HG03280 (cell line): ENCODE measurements around the gene CASKIN2.

Source experiments
- ATAC-seq: cut with Tn5 transposase; IDR thresholded peaks from one replicate; pipeline ENCODE4 v1.9.1; 2021; ENCODE audit warnings: mild to moderate bottlenecking, moderate library complexity; ENCODE audit not compliant: unreplicated experiment

The CASKIN2 gene, protein sequence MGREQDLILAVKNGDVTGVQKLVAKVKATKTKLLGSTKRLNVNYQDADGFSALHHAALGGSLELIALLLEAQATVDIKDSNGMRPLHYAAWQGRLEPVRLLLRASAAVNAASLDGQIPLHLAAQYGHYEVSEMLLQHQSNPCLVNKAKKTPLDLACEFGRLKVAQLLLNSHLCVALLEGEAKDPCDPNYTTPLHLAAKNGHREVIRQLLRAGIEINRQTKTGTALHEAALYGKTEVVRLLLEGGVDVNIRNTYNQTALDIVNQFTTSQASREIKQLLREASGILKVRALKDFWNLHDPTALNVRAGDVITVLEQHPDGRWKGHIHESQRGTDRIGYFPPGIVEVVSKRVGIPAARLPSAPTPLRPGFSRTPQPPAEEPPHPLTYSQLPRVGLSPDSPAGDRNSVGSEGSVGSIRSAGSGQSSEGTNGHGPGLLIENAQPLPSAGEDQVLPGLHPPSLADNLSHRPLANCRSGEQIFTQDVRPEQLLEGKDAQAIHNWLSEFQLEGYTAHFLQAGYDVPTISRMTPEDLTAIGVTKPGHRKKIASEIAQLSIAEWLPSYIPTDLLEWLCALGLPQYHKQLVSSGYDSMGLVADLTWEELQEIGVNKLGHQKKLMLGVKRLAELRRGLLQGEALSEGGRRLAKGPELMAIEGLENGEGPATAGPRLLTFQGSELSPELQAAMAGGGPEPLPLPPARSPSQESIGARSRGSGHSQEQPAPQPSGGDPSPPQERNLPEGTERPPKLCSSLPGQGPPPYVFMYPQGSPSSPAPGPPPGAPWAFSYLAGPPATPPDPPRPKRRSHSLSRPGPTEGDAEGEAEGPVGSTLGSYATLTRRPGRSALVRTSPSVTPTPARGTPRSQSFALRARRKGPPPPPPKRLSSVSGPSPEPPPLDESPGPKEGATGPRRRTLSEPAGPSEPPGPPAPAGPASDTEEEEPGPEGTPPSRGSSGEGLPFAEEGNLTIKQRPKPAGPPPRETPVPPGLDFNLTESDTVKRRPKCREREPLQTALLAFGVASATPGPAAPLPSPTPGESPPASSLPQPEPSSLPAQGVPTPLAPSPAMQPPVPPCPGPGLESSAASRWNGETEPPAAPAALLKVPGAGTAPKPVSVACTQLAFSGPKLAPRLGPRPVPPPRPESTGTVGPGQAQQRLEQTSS (N-terminal part only)

GRCh38 chr17:75515496-75516254 is at the start of gene CASKIN2:
Gene CASKIN2, minus strand, starts transcription at chr17:75515537. Its CDS starts 1,733 bp downstream, at chr17:75513804.
- peak; percentile 46 for ATAC-seq

DNA sequence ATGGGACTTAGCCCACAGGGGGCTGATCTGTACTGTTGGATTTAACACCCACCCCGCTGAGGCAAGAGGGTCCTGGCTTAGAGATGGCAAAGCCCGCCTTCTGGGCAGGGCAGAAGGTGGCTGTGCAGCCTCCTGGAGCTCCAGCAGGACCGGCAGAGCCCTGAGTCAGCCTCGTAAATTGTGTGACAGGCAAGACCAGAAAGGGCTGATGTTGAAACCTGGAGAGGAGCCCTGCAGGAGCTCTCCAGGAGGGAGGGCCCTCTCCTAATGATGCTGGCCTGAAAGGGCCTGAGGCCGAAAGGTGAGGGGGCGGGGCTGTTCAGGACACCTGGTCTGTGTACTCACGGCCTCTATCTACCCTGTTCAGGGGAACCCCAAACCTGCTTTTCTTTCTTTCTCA is 49.7 kb upstream of the CASKIN2 start:
- ATAC-seq: no peak

- no peak for ATAC-seq
These were observed 48.9 kb upstream of the CASKIN2 start for GRCh38 chr17:75564195-75564594.

GRCh38 chr17:75563063-75563758 is 47.9 kb upstream of the CASKIN2 start:
- ATAC-seq: no peak

GRCh38 chr17:75561927-75562603 is 46.7 kb upstream of the CASKIN2 start:
- no peak for ATAC-seq

DNA sequence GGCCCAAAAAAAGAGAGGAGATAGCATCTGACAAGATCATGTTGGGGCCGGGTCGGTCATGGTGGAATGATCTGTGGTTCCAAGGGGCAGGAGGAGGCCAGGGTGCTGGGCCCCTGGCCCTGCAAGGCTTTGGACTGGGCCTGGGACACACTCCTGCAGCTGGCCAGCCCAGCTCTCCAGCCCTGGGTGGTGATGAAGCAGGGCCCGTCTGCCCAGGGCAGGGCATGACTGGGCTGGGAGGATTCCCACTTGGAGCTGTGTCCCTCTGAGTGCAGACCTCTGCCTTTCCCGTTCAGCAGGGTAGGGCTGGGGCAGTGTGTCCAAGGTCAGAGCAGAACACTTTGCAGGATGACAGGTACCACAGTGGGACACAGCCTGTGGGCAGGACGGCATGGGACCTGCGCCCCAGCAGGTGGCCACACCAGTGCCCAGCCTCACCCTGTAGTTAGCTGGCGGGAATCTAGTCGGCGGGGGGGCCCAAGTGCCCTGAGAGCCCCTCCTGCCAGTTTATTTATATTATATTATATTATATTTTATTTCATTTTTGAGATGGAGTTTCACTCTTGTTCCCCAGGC is 44.7 kb upstream of the CASKIN2 start:
- ATAC-seq: no peak

- no peak for ATAC-seq
These were observed 43.6 kb upstream of the CASKIN2 start for GRCh38 chr17:75558666-75559530.

DNA sequence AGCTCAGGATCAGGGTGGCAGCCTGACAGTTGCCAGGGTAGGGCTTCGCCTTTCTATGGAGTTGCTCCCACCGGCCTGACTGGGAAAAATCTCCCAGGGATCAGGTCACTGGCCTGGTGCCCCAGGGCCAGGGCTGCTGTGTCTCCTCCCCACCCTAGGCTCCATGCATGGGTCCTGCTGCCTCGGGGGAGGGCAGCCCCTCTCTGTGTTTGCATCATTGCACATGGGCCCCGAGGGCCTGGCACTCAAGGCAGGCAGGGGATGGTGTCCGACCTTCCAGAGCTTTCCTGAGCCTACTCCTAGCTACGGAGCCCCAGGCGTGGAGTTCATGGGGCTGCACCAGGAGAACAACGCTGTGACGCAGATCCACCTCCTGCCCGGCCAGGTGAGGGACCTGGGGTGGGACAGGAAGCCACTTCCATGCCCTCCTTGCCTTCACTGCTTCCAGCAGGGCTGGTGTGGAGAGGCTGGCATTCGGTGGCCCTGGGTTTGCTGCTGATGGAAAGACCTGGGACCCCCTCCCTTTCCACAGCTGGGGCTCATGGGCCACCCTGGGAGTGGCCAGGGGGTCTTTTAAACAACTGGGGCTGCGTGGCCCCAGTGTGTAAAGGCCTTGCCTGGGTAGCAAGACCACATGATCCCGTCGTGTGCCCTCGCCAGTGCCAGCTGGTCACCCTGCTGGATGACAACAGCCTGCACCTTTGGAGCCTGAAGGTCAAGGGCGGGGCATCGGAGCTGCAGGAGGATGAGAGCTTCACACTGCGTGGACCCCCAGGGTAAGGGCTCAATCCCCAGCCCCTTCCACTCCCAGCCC is 42.7 kb upstream of the CASKIN2 start:
- no peak for ATAC-seq

DNA sequence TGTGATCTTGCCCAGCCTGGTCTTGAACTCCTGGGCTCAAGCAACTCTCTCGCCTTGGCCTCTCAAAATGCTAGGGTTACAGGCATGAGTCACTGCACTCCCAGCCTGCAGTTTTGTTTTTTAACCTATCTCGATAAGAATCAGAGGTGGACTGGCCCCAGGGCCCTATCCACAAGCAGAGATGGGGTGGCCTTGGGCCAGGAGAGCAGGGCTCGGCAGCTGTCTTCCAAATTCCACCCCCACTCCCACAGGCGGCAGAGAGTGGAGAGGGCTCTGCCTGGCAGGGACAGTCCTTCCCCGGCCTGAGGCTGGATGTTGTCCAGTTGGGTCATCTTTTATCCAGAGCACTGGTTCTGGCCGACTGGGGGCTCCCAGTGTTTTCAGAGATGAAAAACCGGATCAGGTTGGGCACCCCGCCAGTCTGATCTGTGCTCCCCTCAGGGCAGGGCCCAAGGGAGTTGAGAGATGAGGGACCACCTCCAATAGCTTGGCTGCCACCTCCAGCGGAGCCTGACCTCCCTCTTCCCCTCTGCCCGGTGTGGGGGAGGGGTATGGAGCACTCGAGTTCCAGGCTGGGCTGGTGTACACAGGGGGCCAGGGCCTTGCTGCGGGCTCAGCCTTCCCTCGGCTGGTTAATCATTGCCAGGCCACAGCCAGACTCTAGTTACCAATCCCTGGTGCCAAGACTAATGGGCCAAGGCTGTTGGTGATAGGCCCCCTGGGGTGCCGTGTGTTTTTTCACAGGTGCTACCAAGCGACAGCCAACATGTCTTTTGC is 41.9 kb upstream of the CASKIN2 start:
- no peak for ATAC-seq

DNA sequence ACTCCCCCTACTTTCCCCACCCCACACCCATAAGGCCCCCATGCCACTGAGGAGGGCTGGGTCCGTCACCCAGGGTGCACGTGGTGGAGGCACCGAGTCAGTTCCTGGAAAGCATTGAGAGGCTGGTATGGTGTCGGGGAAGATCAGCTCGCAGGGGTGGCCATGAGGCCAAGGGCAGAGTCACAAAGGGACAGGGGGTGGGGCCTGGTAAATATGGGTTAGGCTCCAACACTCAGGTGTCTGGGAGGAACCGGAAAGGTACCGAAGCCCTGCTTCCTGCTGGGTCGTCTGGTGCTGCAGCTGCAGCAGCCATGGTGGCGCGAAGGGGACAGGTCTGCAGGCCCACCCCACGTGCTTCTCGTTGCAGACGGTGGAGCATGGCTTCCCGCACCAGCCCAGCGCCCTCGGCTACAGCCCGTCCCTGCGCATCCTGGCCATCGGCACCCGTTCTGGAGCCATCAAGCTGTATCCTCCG is 40.4 kb upstream of the CASKIN2 start:
- ATAC-seq: no peak

GRCh38 chr17:75553295-75554110 is 38.2 kb upstream of the CASKIN2 start:
- ATAC-seq: no peak

DNA sequence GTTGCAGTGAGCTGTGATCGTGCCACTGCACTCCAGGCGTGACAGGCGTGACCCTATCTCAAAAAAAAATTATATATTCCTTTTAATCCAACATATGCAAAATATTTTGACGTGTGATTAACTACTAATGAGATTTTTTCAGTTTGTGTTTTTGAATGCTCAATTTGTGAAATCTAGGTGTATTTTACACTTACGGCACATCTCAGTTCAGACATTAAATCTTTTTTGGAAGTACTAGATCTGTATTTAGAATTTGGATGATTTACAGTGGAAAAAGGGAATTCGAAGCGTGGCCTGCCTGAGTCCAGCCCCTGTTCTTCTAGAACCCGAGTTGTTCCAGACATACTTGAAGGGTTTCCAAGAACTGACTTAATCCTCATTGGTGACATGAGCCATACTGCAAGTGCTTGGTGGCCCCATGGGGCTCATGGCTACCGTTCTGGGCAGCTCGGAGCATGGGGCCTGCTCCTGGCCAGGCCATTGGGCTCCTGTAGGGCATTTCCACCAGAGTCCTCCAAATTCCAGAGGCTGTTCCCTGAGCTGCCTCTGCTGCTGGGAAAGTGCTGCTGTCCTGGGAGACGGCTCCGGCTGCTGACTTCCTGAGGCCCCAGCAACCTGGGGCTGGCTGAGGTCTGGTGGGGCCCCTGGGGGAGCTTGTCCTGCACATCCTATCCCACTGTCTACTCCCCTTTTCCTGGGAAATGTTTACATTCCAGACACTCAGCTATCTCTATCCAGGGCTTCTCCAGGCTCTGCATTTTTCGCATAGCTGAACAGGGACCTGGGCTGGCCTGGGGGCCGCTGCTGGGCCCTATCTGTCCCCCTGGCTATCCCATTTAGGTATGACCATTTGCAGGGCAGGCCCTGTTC is 37.3 kb upstream of the CASKIN2 start:
- ATAC-seq: no peak

DNA sequence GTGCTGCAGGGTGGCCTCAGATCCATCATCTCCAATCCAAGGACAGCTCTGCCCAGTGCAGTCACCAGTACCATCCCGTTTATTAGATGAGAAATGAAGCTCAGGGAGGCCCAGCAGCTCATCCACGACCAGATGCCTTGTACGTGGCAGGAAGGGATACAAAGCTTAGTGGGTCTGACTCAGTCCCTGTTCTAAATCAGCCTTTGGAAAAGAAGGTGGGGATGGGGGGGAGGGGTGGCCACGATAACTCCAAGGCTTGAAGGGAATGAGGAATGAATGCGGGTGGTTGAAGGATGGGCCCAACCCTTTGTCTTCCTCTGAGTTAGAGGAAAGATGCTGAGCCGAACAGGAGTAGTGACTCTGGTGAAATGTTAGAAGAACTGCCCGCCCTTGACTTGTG is 35.9 kb upstream of the CASKIN2 start:
- no peak for ATAC-seq

GRCh38 chr17:75550139-75550465 is 34.8 kb upstream of the CASKIN2 start:
- no peak for ATAC-seq
